Activated CD8-positive, alpha-beta memory T cell treated with anti-CD3 and anti-CD28 coated beads, Interleukin-2, amount 10 ng/mL, durations not matched to agents 7 days and 5 days (primary cell): ENCODE measurements around the gene ABCC2. TPM values are rescaled to one million over a fixed set of nuclear protein-coding genes. Genes with fewer than 3 reads are reported as not detected.
"Not testable (repeated sequence)": the region's sequence is repeated elsewhere in the genome, so short reads cannot be mapped to it uniquely, and the experiment has no call there.

Experiments used
- ATAC-seq: fragments of 150-1000 bp; cut with Tn5 transposase; one replicate; pipeline ENCODE4 v1.10.0; 2021; ENCODE audit warnings: moderate library complexity
- CTCF ChIA-PET: fragments of 350-600 bp; sonication (Branson Sonifier 250); formaldehyde crosslinking; loops from one replicate; lab custom pipeline; 2021; ENCODE audit warnings: antibody characterized with exemption; lab: Charles Lee
- DNase-seq: peaks from one replicate; pipeline ENCODE4 v3.0.0-alpha.2; 2020
- H3K27ac Mint-ChIP-seq: one replicate; pipeline ENCODE4 v1.8.0; 2021; ENCODE audit warnings: mild to moderate bottlenecking, mixed read lengths
- H3K27me3 Mint-ChIP-seq: one replicate; pipeline ENCODE4 v1.8.0; 2021; ENCODE audit warnings: mixed read lengths
- H3K36me3 Mint-ChIP-seq: one replicate; pipeline ENCODE4 v1.8.0; 2021; ENCODE audit warnings: mild to moderate bottlenecking, mixed read lengths
- H3K4me1 Mint-ChIP-seq: one replicate; pipeline ENCODE4 v1.8.0; 2021; ENCODE audit warnings: mixed read lengths
- H3K4me3 Mint-ChIP-seq: one replicate; pipeline ENCODE4 v1.8.0; 2021; ENCODE audit warnings: mild to moderate bottlenecking, moderate library complexity, mixed read lengths
- H3K9me3 Mint-ChIP-seq: one replicate; pipeline ENCODE4 v1.8.0; 2022; ENCODE audit warnings: low read depth, mixed read lengths
- total RNA-seq, 2 experiments: library from RNA; stranded (reverse); gene quantifications; one replicate each; pipeline ENCODE4 v1.2.3, GENCODE V29; 2021

ABCC2 gene
- total RNA-seq, 2 experiments from 2014 or later, result 0.82 to 0.85 TPM

- no peaks in the 10 kb centered on the region for H3K27me3 Mint-ChIP-seq
- H3K4me3 Mint-ChIP-seq, result no peak overlapping the region
- DNase-seq, result peak; percentile 7
- H3K36me3 Mint-ChIP-seq, result no peaks in the 10 kb centered on the region
- CTCF ChIA-PET, result no interaction called here
- no peak for ATAC-seq
- H3K4me1 Mint-ChIP-seq, result peaks cover 4% of the 10 kb centered on the region
- no peaks in the 10 kb centered on the region for H3K9me3 Mint-ChIP-seq
- no peak overlapping the region for H3K27ac Mint-ChIP-seq
Measured at GRCh38 chr10:99836711-99837110, 54.3 kb downstream of the ABCC2 start.

- CTCF ChIA-PET, DNase-seq, H3K9me3 Mint-ChIP-seq, H3K27me3 Mint-ChIP-seq, H3K36me3 Mint-ChIP-seq, H3K4me1 Mint-ChIP-seq, H3K4me3 Mint-ChIP-seq, ATAC-seq, H3K27ac Mint-ChIP-seq: not testable (repeated sequence)
Measured at GRCh38 chr10:99840859-99841258, 58.4 kb downstream of the ABCC2 start.

GRCh38 chr10:99841746-99842145 lies 59.3 kb downstream of the ABCC2 start:
- no peaks in the 10 kb centered on the region for H3K9me3 Mint-ChIP-seq
- CTCF ChIA-PET, result no interaction called here
- no peak for ATAC-seq
- no peak overlapping the region for H3K27ac Mint-ChIP-seq
- H3K36me3 Mint-ChIP-seq, result no peaks in the 10 kb centered on the region
- no peak for DNase-seq
- no peak overlapping the region for H3K4me3 Mint-ChIP-seq
- peaks cover 9% of the 10 kb centered on the region for H3K4me1 Mint-ChIP-seq
- no peaks in the 10 kb centered on the region for H3K27me3 Mint-ChIP-seq

- ATAC-seq (no peak), DNase-seq (no peak)
- Mint-ChIP-seq H3K4me3 (no peak overlapping the region), H3K27ac (no peak overlapping the region), H3K9me3 (no peaks in the 10 kb centered on the region), H3K4me1 (peaks cover 9% of the 10 kb centered on the region), H3K27me3 (no peaks in the 10 kb centered on the region), H3K36me3 (no peaks in the 10 kb centered on the region)
- CTCF ChIA-PET, result interaction anchor here (1.6 to 9.0 kb wide), 2 partner anchors 169 to 203 kb away, joined by 3 to 132 read pairs; no protein-coding TSS in a partner anchor
Measured at GRCh38 chr10:99843310-99843709, 60.9 kb downstream of the ABCC2 start.

GRCh38 chr10:99844433-99844955 lies 62.1 kb downstream of the ABCC2 start:
- Mint-ChIP-seq H3K36me3 (no peaks in the 10 kb centered on the region), H3K27ac (no peak overlapping the region), H3K4me3 (no peak overlapping the region), H3K27me3 (no peaks in the 10 kb centered on the region), H3K4me1 (peaks cover 9% of the 10 kb centered on the region), H3K9me3 (no peaks in the 10 kb centered on the region)
- CTCF ChIA-PET, result interaction anchor here (1.1 to 9.0 kb wide), 9 partner anchors 9 to 208 kb away, joined by 3 to 132 read pairs (median 7); partner anchors contain the start of gene DNMBP
- ATAC-seq (no peak), DNase-seq (no peak)

- H3K9me3 Mint-ChIP-seq, result no peaks in the 10 kb centered on the region
- no peaks in the 10 kb centered on the region for H3K27me3 Mint-ChIP-seq
- ATAC-seq (peak; percentile 96), DNase-seq (peak; percentile 82)
- no peaks in the 10 kb centered on the region for H3K36me3 Mint-ChIP-seq
- peaks cover 9% of the 10 kb centered on the region for H3K4me1 Mint-ChIP-seq
- peak overlapping the region; percentile 1 for H3K4me3 Mint-ChIP-seq
- H3K27ac Mint-ChIP-seq, result no peak overlapping the region
- CTCF ChIA-PET, result interaction anchor here (0.6 to 9.0 kb wide), 53 partner anchors 8 to 397 kb away, joined by 3 to 132 read pairs (median 4); partner anchors contain the start of genes COX15, CUTC and DNMBP
Measured at GRCh38 chr10:99845837-99846382, 63.5 kb downstream of the ABCC2 start.

- Mint-ChIP-seq H3K9me3 (no peaks in the 10 kb centered on the region), H3K27ac (no peak overlapping the region), H3K4me1 (peaks cover 4% of the 10 kb centered on the region), H3K36me3 (no peaks in the 10 kb centered on the region), H3K4me3 (no peak overlapping the region), H3K27me3 (no peaks in the 10 kb centered on the region)
- CTCF ChIA-PET, result interaction anchor here (1.0 to 9.0 kb wide), 4 partner anchors 21 to 198 kb away, joined by 3 to 132 read pairs (median 38); partner anchors contain the start of gene DNMBP
- no peak for DNase-seq
- no peak for ATAC-seq
Measured at GRCh38 chr10:99849057-99849456, 66.6 kb downstream of the ABCC2 start.

- Mint-ChIP-seq H3K9me3 (no peaks in the 10 kb centered on the region), H3K4me1 (peaks cover 4% of the 10 kb centered on the region), H3K4me3 (no peak overlapping the region), H3K36me3 (no peaks in the 10 kb centered on the region), H3K27ac (no peak overlapping the region), H3K27me3 (no peaks in the 10 kb centered on the region)
- no peak for DNase-seq
- CTCF ChIA-PET, result interaction anchor here (1.0 to 9.0 kb wide), 4 partner anchors 21 to 197 kb away, joined by 3 to 132 read pairs (median 38); partner anchors contain the start of gene DNMBP
- no peak for ATAC-seq
Measured at GRCh38 chr10:99849536-99849935, 67.1 kb downstream of the ABCC2 start.

- Mint-ChIP-seq H3K4me3 (no peak overlapping the region), H3K27me3 (no peaks in the 10 kb centered on the region)
- CTCF ChIA-PET, result interaction anchor here (6.5 to 9.0 kb wide), 2 partner anchors 159 to 196 kb away, joined by 72 to 132 read pairs; partner anchors contain the start of gene DNMBP
Measured at GRCh38 chr10:99850021-99850766, 67.8 kb downstream of the ABCC2 start.

GRCh38 chr10:99850767-99851340 lies 68.4 kb downstream of the ABCC2 start:
- CTCF ChIA-PET, result interaction anchor here (9.0 kb wide), 1 partner anchor 196 kb away, joined by 132 read pairs; no protein-coding TSS in a partner anchor
- H3K9me3 Mint-ChIP-seq, result no peaks in the 10 kb centered on the region
- no peaks in the 10 kb centered on the region for H3K27me3 Mint-ChIP-seq
- peaks cover 2% of the 10 kb centered on the region for H3K4me1 Mint-ChIP-seq
- H3K27ac Mint-ChIP-seq, result no peak overlapping the region
- H3K4me3 Mint-ChIP-seq, result no peak overlapping the region
- ATAC-seq (no peak), DNase-seq (no peak)
- no peaks in the 10 kb centered on the region for H3K36me3 Mint-ChIP-seq

More at GRCh38 chr10:99850021-99850766, 67.8 kb downstream of the ABCC2 start:
- Mint-ChIP-seq H3K4me1 (peaks cover 4% of the 10 kb centered on the region), H3K9me3 (no peaks in the 10 kb centered on the region), H3K27ac (no peak overlapping the region), H3K36me3 (no peaks in the 10 kb centered on the region)
- no peak for DNase-seq
- no peak for ATAC-seq

- Mint-ChIP-seq H3K27ac (no peak overlapping the region), H3K27me3 (no peaks in the 10 kb centered on the region), H3K36me3 (no peaks in the 10 kb centered on the region), H3K4me3 (no peak overlapping the region), H3K9me3 (no peaks in the 10 kb centered on the region), H3K4me1 (no peaks in the 10 kb centered on the region)
- CTCF ChIA-PET, result interaction anchor here (1.5 to 9.0 kb wide), 2 partner anchors 18 to 195 kb away, joined by 3 to 132 read pairs; no protein-coding TSS in a partner anchor
- ATAC-seq, result no peak
- no peak for DNase-seq
Measured at GRCh38 chr10:99851825-99852224, 69.4 kb downstream of the ABCC2 start.

- H3K4me3 Mint-ChIP-seq, result no peak overlapping the region
- H3K36me3 Mint-ChIP-seq, result no peaks in the 10 kb centered on the region
- no peaks in the 10 kb centered on the region for H3K4me1 Mint-ChIP-seq
- no peak overlapping the region for H3K27ac Mint-ChIP-seq
- no peak for ATAC-seq
- CTCF ChIA-PET, result interaction anchor here (1.3 to 3.7 kb wide), 4 partner anchors 7 to 193 kb away, joined by 3 to 14 read pairs (median 6); partner anchors contain the start of gene DNMBP
- no peak for DNase-seq
- H3K9me3 Mint-ChIP-seq, result no peaks in the 10 kb centered on the region
- peaks cover under 1% of the 10 kb centered on the region for H3K27me3 Mint-ChIP-seq
Measured at GRCh38 chr10:99852481-99853213, 70.2 kb downstream of the ABCC2 start.
